SK-N-SH treated with all-trans-retinoic acid at 6 μM for 48 hours (cell line): ENCODE results near the gene TRAPPC10.

ENCODE experiments used
- ARNTL ChIP-seq: fragments of 450-650 bp; formaldehyde crosslinking; IDR thresholded peaks from 2 replicates; pipeline ENCODE4 v1.5.0; 2020; ENCODE audit warnings: low read depth, mild to moderate bottlenecking, moderate library complexity, borderline replicate concordance
- ZFP3 ChIP-seq: fragments of 250-450 bp; sonication (Bioruptor Pico); IDR thresholded peaks from 2 replicates; pipeline ENCODE4 v1.5.0; 2020; ENCODE audit warnings: mild to moderate bottlenecking, moderate library complexity
- TF ChIP-seq, protein P1 (sequence below): fragments of 250-450 bp; sonication (Bioruptor Pico); IDR thresholded peaks from 2 replicates; pipeline ENCODE4 v1.8.0; 2020; ENCODE audit warnings: mild to moderate bottlenecking, moderate library complexity, borderline replicate concordance

DNA sequence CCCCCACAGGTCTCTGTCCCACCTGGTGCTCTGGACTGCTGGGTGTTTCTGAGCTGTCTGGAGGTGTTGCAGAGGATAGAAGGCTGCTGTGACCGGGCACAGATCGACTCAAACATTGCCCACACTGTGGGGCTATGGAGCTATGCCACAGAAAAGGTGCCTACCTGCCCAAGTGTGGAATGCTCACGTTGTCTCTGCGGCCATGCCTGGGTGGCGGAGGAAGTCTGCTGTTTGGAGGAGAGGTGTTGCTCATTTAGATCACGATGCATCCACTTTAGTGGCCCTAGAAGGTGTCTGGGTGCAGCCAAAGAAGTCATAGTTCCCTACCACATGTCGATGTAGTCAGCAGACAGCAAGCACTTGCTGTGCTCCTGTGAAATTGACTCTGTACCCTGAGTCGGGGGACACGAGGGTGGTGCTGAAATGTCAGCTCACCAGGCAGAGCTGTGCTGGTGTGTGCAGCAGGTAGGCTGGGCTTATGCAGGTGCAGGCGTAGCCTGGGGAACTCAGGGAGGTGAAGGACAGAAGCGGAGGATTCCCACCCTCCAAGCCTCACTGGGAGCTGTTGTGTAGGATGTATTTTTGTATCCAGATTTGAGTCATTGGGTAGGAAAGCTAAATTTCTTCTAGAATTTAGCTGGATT lies 62.3 kb downstream of the TRAPPC10 start:
- TF ChIP-seq, protein P1, sequence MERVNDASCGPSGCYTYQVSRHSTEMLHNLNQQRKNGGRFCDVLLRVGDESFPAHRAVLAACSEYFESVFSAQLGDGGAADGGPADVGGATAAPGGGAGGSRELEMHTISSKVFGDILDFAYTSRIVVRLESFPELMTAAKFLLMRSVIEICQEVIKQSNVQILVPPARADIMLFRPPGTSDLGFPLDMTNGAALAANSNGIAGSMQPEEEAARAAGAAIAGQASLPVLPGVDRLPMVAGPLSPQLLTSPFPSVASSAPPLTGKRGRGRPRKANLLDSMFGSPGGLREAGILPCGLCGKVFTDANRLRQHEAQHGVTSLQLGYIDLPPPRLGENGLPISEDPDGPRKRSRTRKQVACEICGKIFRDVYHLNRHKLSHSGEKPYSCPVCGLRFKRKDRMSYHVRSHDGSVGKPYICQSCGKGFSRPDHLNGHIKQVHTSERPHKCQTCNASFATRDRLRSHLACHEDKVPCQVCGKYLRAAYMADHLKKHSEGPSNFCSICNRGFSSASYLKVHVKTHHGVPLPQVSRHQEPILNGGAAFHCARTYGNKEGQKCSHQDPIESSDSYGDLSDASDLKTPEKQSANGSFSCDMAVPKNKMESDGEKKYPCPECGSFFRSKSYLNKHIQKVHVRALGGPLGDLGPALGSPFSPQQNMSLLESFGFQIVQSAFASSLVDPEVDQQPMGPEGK (CRISPR knock-in tag), result no peak
- no peak for TF ChIP-seq ARNTL (CRISPR knock-in tag)
- TF ChIP-seq ZFP3 (CRISPR knock-in tag), result no peak
